GM04504 (cell line): ENCODE measurements around the gene CLASRP.

Source experiments
- DNase-seq: peaks from one replicate; pipeline ENCODE4 v3.0.0-alpha.2; 2012; ENCODE audit warnings: low read depth

The CLASRP gene

DNA sequence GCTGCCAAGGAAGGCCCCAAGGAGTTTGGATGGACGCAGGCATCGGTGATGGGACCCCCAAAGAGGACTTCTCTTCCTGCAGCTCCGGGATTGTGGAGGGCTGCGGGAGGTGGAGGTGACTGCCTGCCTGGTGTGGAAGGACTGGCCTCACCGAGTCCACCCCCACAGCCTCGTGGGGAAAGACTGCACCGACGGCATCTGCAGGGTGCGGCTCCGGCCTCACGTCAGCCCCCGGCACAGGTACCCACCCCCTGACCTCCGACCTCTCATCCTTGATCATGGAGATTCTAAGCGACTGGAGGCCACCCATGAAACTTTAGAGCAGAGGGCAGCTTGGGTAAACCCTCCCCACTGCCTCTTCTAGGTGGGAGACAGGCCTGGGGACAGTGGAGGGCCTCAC lies 16.9 kb upstream of the CLASRP start:
- DNase-seq, result no peak

- no peak for DNase-seq
Measured at GRCh38 chr19:45023048-45023447, 15.8 kb upstream of the CLASRP start.

DNA sequence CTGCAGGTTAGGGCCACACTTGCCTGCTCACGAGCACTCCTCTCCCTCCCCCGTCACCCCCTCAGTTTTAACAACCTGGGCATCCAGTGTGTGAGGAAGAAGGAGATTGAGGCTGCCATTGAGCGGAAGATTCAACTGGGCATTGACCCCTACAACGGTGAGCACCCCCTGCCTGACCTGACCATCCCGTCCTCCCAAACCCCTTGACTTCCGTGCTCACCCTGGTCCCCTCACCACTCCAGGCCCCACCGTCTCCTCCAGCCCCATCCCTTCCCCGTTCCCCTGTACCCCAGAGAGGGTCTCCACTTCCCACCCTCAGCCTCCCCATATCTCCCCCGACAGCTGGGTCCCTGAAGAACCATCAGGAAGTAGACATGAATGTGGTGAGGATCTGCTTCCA lies 13.6 kb upstream of the CLASRP start:
- no peak for DNase-seq

DNA sequence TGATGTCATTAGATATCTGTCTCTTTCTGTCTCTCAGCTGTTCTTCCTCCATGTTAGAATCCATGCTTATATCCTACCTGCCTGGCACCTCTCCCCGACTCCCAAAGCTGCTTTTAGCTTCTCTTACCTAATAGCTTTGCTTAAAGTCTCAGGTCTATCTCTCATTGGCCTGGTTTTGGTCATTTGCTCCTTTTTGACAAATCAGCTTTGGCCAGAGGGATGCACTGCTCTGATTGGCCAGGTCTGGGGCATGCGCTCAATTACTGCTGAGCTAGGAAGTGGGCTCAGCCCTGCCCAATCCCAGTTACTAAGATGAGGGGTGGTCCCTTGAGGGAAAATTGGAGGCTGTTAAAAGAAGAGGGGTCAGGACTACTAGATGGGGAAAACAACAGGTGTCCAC lies 11.5 kb upstream of the CLASRP start:
- no peak for DNase-seq

DNA sequence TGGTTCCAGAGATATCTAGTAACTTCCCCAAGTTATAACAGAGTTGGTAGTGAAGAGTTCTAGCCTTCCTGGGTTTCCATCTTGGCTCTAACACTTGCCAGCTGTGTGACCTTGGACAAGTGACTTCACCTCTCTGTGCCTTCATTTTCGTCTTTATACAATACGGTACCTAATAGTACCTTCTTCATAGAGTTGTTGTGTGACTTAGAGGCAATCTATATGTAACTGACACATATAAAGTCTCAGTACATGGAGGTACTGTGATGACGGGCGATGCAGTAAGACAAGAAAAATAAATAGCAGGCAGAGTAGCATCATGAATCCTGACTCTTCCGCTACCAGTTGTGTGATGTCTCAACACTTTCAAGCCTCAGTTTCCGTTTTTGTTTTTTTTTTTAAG lies 8.0 kb upstream of the CLASRP start:
- DNase-seq, result no peak

- DNase-seq, result no peak
Measured at GRCh38 chr19:45032421-45032820, 6.4 kb upstream of the CLASRP start.

GRCh38 chr19:45035755-45036154 lies 3.1 kb upstream of the CLASRP start:
- DNase-seq, result no peak

DNA sequence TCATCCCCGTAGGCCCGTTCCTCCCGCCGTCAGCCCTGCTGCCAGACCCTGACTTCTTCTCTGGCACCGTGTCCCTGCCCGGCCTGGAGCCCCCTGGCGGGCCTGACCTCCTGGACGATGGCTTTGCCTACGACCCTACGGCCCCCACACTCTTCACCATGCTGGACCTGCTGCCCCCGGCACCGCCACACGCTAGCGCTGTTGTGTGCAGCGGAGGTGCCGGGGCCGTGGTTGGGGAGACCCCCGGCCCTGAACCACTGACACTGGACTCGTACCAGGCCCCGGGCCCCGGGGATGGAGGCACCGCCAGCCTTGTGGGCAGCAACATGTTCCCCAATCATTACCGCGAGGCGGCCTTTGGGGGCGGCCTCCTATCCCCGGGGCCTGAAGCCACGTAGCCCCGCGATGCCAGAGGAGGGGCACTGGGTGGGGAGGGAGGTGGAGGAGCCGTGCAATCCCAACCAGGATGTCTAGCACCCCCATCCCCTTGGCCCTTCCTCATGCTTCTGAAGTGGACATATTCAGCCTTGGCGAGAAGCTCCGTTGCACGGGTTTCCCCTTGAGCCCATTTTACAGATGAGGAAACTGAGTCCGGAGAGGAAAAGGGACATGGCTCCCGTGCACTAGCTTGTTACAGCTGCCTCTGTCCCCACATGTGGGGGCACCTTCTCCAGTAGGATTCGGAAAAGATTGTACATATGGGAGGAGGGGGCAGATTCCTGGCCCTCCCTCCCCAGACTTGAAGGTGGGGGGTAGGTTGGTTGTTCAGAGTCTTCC lies 1.3 kb upstream of the CLASRP start:
- DNase-seq, result no peak

- no peak for DNase-seq
Measured at GRCh38 chr19:45040059-45040771, 1.4 kb downstream of the CLASRP start.

- no peak for DNase-seq
Measured at GRCh38 chr19:45041125-45041524, 2.3 kb downstream of the CLASRP start.

GRCh38 chr19:45045671-45046353 lies 7.0 kb downstream of the CLASRP start:
- no peak for DNase-seq

DNA sequence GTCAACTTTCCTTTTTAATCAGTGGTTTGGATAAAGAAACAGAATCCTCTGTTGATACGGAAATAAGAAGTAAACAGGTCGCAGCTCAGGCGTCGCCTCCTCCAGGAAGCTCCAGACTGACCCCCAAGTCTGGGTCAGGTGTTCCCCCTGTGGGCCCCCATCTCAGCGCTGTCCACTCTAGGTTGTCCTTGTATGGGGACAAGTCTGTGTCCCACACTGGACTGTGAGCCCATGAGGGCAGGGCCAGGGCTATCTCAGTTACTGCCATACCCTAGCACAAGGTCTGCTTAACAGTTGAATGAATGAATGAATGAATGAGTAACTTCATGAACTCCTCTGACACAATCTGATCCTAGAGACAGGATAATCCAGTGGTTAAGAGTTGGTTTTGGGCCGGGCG lies 7.5 kb downstream of the CLASRP start:
- no peak for DNase-seq

- no peak for DNase-seq
Measured at GRCh38 chr19:45047188-45047797, 8.4 kb downstream of the CLASRP start.

GRCh38 chr19:45049073-45049736 lies 10.4 kb downstream of the CLASRP start:
- DNase-seq, result no peak

DNA sequence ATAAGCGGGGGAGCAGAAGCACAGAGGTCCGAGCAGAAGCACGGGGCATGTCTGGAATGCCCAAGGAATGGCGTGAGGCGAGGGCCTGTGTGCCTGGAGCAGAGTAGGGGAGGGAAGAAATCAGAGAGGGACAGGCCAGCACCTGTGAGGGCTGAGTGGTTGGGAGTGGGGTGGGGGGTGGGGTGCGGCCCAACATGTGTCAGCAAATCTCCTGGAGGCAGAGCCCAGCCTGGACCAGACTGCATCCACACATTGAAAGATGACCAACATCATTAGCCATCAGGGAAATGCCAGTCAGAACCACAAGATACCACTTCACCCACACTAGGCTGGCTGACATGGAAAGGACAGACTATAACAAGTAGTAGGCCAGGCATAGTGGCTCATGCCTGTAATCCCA lies 11.2 kb downstream of the CLASRP start:
- no peak for DNase-seq

DNA sequence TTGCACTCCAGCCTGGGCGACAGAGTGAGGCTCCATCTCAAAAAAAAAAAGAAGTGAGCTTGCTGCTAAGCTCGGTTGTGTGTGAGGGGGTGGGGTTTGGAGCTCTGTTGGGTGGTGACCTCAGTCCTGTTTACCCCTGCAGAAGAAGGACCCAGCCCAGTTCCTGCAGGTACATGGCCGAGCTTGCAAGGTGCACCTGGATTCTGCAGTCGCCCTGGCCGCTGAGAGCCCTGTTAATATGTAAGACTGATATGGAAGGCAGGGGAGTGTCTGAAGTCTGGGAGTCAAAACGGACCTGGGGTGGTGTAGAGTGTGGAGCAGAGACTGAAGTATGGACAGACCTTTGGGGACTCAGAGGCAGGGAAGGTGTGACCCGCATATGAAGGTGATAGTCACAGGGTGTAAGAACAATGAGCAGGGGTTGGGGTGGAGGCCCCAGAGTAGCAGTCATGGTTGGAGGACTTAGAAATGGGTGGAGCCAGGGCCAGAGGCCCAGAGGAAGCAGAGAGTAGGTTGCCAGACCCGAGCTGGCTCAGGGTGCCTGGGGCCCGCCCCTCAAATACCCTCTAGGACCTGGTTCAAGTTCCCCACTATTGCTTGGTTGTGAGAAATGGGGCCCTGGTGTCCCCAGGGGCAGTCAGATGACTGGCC lies 13.2 kb downstream of the CLASRP start:
- no peak for DNase-seq

- no peak for DNase-seq
Measured at GRCh38 chr19:45056831-45057230, 18.0 kb downstream of the CLASRP start.

- DNase-seq, result no peak
Measured at GRCh38 chr19:45057444-45057843, 18.6 kb downstream of the CLASRP start.

GRCh38 chr19:45058622-45059159 lies 19.8 kb downstream of the CLASRP start:
- DNase-seq, result no peak

DNA sequence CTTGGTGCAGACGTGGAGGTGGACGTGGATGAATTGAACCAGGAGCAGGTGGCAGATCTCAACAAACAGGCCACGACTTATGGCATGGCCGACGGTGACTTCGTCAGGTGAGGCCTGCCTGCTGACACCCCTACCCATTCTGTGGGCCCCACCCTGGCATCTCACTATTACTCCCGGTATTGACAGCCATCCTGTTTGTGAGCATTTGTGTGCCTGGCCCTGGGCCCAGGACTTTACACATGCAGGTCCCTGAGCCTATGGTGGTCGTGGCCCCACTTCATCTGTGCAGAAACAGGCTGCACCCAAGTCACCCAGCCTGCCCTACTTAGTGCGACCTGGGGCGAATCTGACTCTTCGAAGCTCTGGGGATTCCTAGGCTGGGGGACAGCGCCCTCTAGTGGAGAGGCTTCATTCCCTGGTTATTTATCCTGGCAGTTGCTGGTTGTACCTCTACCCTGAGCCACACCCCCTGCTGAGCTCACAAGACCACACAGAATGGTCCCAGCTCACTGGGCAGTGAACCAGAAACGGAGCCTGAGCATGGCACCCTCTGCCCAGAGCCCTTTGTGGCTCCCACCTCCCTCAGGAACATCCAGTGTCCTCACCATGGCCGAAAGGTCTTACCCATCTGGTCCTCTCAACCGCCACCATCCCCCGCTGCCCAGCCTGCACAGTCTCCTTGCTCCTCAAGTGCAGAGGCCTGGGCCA lies 20.6 kb downstream of the CLASRP start:
- DNase-seq, result peak; percentile 37

DNA sequence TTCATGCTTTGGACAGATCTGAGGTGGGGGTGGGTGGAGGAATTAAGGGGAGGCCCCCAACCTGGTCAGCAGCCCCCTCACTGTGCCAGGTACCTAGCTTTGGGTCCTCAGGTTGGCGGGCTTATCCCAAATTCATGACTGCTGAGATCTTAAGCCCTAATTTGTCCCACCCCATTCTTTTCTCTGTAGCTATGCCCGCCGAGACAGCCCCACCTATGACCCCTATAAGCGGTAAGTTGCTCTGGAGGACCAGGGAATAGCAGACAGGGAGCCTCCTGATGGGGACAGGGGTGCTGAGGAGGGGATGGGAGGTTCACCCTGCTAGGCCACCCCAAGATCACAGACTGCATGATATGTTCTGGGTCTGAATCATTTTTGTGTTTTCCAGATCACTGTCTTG lies 23.1 kb downstream of the CLASRP start:
- DNase-seq, result no peak
